Hepatocyte (in vitro differentiated cells): ENCODE results near the gene HAUS1. TPM values are rescaled to one million over a fixed set of nuclear protein-coding genes. Genes with fewer than 3 reads are reported as not detected.
A peak's percentile ranks its signal among the peaks of the same experiment; 100 is the strongest.

Experiments used
- DNase-seq: peaks from one replicate; pipeline ENCODE4 v3.0.0-alpha.2; 2016; ENCODE audit warnings: low spot score
- H2AFZ ChIP-seq: fragments of 200-600 bp; sonication (generic); 2 replicates; pipeline ENCODE4 v1.6.0; 2016; ENCODE audit warnings: antibody characterized with exemption, mild to moderate bottlenecking
- H3K27ac ChIP-seq: fragments of 200-600 bp; sonication (generic); 2 replicates; pipeline ENCODE4 v1.5.1; 2016; ENCODE audit warnings: mild to moderate bottlenecking
- H3K27me3 ChIP-seq: fragments of 200-600 bp; sonication (generic); 2 replicates; pipeline ENCODE4 v1.6.1; 2016
- H3K36me3 ChIP-seq: fragments of 200-600 bp; sonication (generic); replicated peaks from 2 replicates; pipeline ENCODE4 v1.5.1; 2016; ENCODE audit warnings: low read depth; ENCODE audit not compliant: insufficient read depth
- H3K4me1 ChIP-seq: fragments of 200-600 bp; sonication (generic); 2 replicates; pipeline ENCODE4 v1.5.1; 2016; ENCODE audit warnings: mild to moderate bottlenecking, moderate library complexity; ENCODE audit not compliant: insufficient read depth
- H3K4me2 ChIP-seq: fragments of 200-600 bp; sonication (generic); 2 replicates; pipeline ENCODE4 v1.6.0; 2016
- H3K4me3 ChIP-seq: fragments of 200-600 bp; sonication (generic); 2 replicates; pipeline ENCODE4 v1.5.1; 2016; ENCODE audit warnings: mild to moderate bottlenecking
- H3K79me2 ChIP-seq: fragments of 200-600 bp; sonication (generic); 2 replicates; pipeline ENCODE4 v1.6.0; 2017; ENCODE audit warnings: mild to moderate bottlenecking
- H3K9me2 ChIP-seq: fragments of 200-600 bp; sonication (generic); replicated peaks from 2 replicates; pipeline ENCODE4 v1.6.0; 2017; ENCODE audit warnings: mild to moderate bottlenecking; ENCODE audit not compliant: insufficient read depth
- H3K9me3 ChIP-seq: fragments of 200-600 bp; sonication (generic); 2 replicates; pipeline ENCODE4 v1.5.1; 2016; ENCODE audit warnings: low read depth, mild to moderate bottlenecking
- H4K20me1 ChIP-seq: fragments of 200-600 bp; sonication (generic); 2 replicates; pipeline ENCODE4 v1.6.0; 2016; ENCODE audit warnings: mild to moderate bottlenecking; ENCODE audit not compliant: insufficient read depth, poor library complexity, severe bottlenecking
- CTCF ChIP-seq: fragments of 200-600 bp; sonication (generic); IDR thresholded peaks from 2 replicates; pipeline ENCODE4 v1.5.1; 2016; ENCODE audit warnings: antibody characterized with exemption, mild to moderate bottlenecking; ENCODE audit not compliant: poor library complexity
- EZH2 ChIP-seq: fragments of 200-600 bp; sonication (generic); IDR thresholded peaks from 2 replicates; pipeline ENCODE4 v1.6.1; 2016; ENCODE audit warnings: antibody characterized with exemption, mild to moderate bottlenecking, borderline replicate concordance
- EZH2phosphoT487 ChIP-seq: fragments of 200-600 bp; sonication (generic); IDR thresholded peaks from one replicate; pipeline ENCODE4 v1.6.1; 2018; ENCODE audit warnings: antibody characterized with exemption, mild to moderate bottlenecking, low read depth, moderate library complexity; ENCODE audit not compliant: unreplicated experiment, severe bottlenecking
- WGBS: methylation state at CpG from one replicate; pipeline ENCODE4 v1.1.6; 2016; ENCODE audit warnings: low lambda C conversion rate; ENCODE audit errors: missing lambda C conversion rate; 5-methylcytosine and 5-hydroxymethylcytosine counted together
- polyA plus RNA-seq: library from polyadenylated mRNA; unstranded; fragments of >200 nt; fragmentation: Nextera tagmentation; extraction: Ambion mirVana; gene quantifications from 2 replicates; pipeline ENCODE4 v1.2.1, GENCODE V29; 2016
- total RNA-seq: library from RNA; depleted of rRNA; stranded (reverse); fragments of >200 nt; gene quantifications from 2 replicates; pipeline ENCODE4 v1.2.3, GENCODE V29; 2014

HAUS1 gene
- total and polyA plus RNA-seq, 2 experiments from 2014 or later = 36.5 to 51.8 TPM

- Histone ChIP-seq H2AFZ (no peak overlapping the region), H3K9me3 (no peaks in the 10 kb centered on the region), H3K27me3 (no peaks in the 10 kb centered on the region), H3K4me1 (no peaks in the 10 kb centered on the region), H3K4me2 (no peak overlapping the region), H4K20me1 (no peaks in the 10 kb centered on the region), H3K27ac (no peak overlapping the region), H3K79me2 (no peaks in the 10 kb centered on the region), H3K36me3 (no peaks in the 10 kb centered on the region), H3K9me2 (no peaks in the 10 kb centered on the region), H3K4me3 (no peak overlapping the region)
- no peak for DNase-seq
- TF ChIP-seq CTCF = no peak
- no peak for TF ChIP-seq EZH2
- TF ChIP-seq EZH2phosphoT487 = no peak
- WGBS = 96% methylated on average over 4 of the region's 4 CpGs
These were observed 36.0 kb downstream of the HAUS1 start for GRCh38 chr18:46140173-46140572.

- TF ChIP-seq CTCF (no peak), EZH2phosphoT487 (no peak), EZH2 (no peak)
These were observed 37.0 kb downstream of the HAUS1 start for GRCh38 chr18:46141199-46141598.

GRCh38 chr18:46148810-46149209 lies 44.6 kb downstream of the HAUS1 start:
- WGBS = 16% methylated on average over 2 of the region's 2 CpGs
- H3K4me3 ChIP-seq = no peak overlapping the region
- H3K9me3 ChIP-seq = no peaks in the 10 kb centered on the region
- H3K79me2 ChIP-seq = no peaks in the 10 kb centered on the region
- TF ChIP-seq EZH2 = no peak
- peak; percentile 71 for TF ChIP-seq CTCF
- H2AFZ ChIP-seq = no peak overlapping the region
- no peaks in the 10 kb centered on the region for H4K20me1 ChIP-seq
- H3K27me3 ChIP-seq = no peaks in the 10 kb centered on the region
- H3K27ac ChIP-seq = no peak overlapping the region
- no peaks in the 10 kb centered on the region for H3K4me1 ChIP-seq
- no peaks in the 10 kb centered on the region for H3K36me3 ChIP-seq
- H3K9me2 ChIP-seq = no peaks in the 10 kb centered on the region
- no peak overlapping the region for H3K4me2 ChIP-seq
- peak; percentile 75 for DNase-seq

More at GRCh38 chr18:46141199-46141598, 37.0 kb downstream of the HAUS1 start:
- 96% methylated on average over 4 of the region's 4 CpGs for WGBS
- DNase-seq = no peak
- Histone ChIP-seq H4K20me1 (no peaks in the 10 kb centered on the region), H3K36me3 (no peaks in the 10 kb centered on the region), H3K4me3 (no peak overlapping the region), H3K4me2 (no peak overlapping the region), H3K27me3 (no peaks in the 10 kb centered on the region), H3K4me1 (no peaks in the 10 kb centered on the region), H3K9me2 (no peaks in the 10 kb centered on the region), H3K79me2 (no peaks in the 10 kb centered on the region), H3K27ac (no peak overlapping the region), H2AFZ (no peak overlapping the region), H3K9me3 (no peaks in the 10 kb centered on the region)

- TF ChIP-seq EZH2phosphoT487 (no peak), CTCF (no peak), EZH2 (no peak)
- no peaks in the 10 kb centered on the region for H4K20me1 ChIP-seq
- no peak overlapping the region for H3K4me3 ChIP-seq
- no peaks in the 10 kb centered on the region for H3K9me2 ChIP-seq
- H3K79me2 ChIP-seq = no peaks in the 10 kb centered on the region
- H3K27ac ChIP-seq = no peak overlapping the region
- no peaks in the 10 kb centered on the region for H3K36me3 ChIP-seq
- no peak overlapping the region for H2AFZ ChIP-seq
- H3K4me2 ChIP-seq = no peak overlapping the region
- WGBS = 74% methylated on average over 7 of the region's 7 CpGs
- H3K27me3 ChIP-seq = no peaks in the 10 kb centered on the region
- no peak for DNase-seq
- H3K9me3 ChIP-seq = no peaks in the 10 kb centered on the region
- H3K4me1 ChIP-seq = no peaks in the 10 kb centered on the region
These were observed 48.2 kb downstream of the HAUS1 start for GRCh38 chr18:46152436-46152807.
